ENCODE results near the gene PTPRN2.
"Not testable (repeated sequence)": the region's sequence is repeated elsewhere in the genome, so short reads cannot be mapped to it uniquely, and the experiment has no call there.

The PTPRN2 gene

DNA sequence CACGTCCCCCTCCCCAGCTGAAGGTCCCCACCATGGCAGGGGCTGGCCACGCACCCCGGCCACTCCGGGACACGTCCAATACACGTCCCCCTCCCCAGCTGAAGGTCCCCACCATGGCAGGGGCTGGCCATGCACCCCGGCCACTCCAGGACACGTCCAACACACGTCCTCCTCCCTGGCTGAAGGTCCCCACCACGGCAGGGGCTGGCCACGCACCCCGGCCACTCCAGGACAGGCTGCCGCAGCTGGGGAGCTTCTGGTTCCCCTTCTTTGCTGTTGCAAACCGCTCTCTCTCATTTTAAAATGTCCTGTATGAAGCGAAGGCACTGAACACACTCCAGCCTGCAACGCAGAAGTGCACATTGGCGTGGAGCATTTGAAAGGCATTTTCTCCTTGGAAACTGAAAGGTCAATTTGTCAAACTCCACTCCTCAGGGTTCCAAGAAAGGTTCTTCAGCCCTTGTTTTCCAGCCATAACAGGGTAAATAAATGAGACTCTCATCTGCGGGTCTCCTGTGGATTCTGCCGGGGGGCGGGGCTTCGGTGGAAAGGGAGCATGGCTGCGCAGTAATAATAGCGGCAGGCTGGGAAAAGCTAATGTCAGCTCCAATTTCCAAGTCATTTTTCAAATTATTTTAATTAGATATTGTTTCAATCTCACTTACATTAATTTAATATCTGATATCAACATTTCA is 670.5 kb downstream of the PTPRN2 start:
- H3K9me3 ChIP-seq (replicated peaks; ENCODE audit: low read length): peaks cover 5% of the 10 kb centered on the region
- no peaks in the 10 kb centered on the region for H3K36me3 ChIP-seq (ENCODE audit: insufficient read depth, low read length)
- H3K4me1 ChIP-seq (ENCODE audit: control insufficient read depth, insufficient read depth, low read length): no peaks in the 10 kb centered on the region
- H3K4me2 ChIP-seq (ENCODE audit: low read length): no peak overlapping the region
- no peak overlapping the region for H3K9ac ChIP-seq (ENCODE audit: low read depth, low read length)
- no peak overlapping the region for H3K4me3 ChIP-seq (ENCODE audit: low read length)
- no peaks in the 10 kb centered on the region for H3K27me3 ChIP-seq (ENCODE audit: control insufficient read depth, insufficient read depth, low read length)

- H3K4me1 ChIP-seq (ENCODE audit: control insufficient read depth, insufficient read depth, low read length): no peaks in the 10 kb centered on the region
- H3K4me2 ChIP-seq (ENCODE audit: low read length): no peak overlapping the region
- no peaks in the 10 kb centered on the region for H3K27me3 ChIP-seq (ENCODE audit: control insufficient read depth, insufficient read depth, low read length)
- peaks cover 17% of the 10 kb centered on the region for H3K9me3 ChIP-seq (replicated peaks; ENCODE audit: low read length)
- no peak overlapping the region for H3K9ac ChIP-seq (ENCODE audit: low read depth, low read length)
- H3K36me3 ChIP-seq (ENCODE audit: insufficient read depth, low read length): no peaks in the 10 kb centered on the region
- H3K4me3 ChIP-seq (ENCODE audit: low read length): no peak overlapping the region
These were observed 677.2 kb downstream of the PTPRN2 start for GRCh38 chr7:157910446-157910845.

- H3K36me3 ChIP-seq (ENCODE audit: insufficient read depth, low read length); H3K4me3 ChIP-seq (ENCODE audit: low read length): not testable (repeated sequence)
- peaks cover 17% of the 10 kb centered on the region for H3K9me3 ChIP-seq (replicated peaks; ENCODE audit: low read length)
These were observed 677.6 kb downstream of the PTPRN2 start for GRCh38 chr7:157910045-157910444.

DNA sequence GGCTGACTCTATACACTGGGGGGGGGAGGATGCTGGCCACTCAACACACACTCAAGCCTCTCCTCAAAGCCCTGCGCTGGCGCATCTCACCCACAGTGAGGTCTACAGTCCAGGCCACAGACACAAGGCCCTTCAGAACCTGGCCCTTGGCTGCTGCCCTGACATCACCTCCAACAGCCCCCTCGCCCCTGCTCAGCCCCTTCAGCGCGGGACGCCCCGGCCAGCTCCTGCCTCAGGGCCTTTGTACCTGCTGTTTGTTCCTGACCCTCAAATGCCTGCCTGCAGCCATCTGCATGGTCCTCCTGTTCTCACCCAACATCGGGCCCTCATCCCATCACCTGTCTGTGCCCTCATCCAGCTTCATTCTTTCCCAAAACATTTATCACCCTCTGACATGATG is 678.3 kb downstream of the PTPRN2 start:
- Histone ChIP-seq H3K36me3 (ENCODE audit: insufficient read depth, low read length) (no peaks in the 10 kb centered on the region), H3K4me3 (ENCODE audit: low read length) (no peak overlapping the region), H3K27me3 (ENCODE audit: control insufficient read depth, insufficient read depth, low read length) (no peaks in the 10 kb centered on the region), H3K9ac (ENCODE audit: low read depth, low read length) (no peak overlapping the region), H3K4me2 (ENCODE audit: low read length) (no peak overlapping the region), H3K4me1 (ENCODE audit: control insufficient read depth, insufficient read depth, low read length) (no peaks in the 10 kb centered on the region), H3K9me3 (replicated peaks; ENCODE audit: low read length) (peaks cover 16% of the 10 kb centered on the region)

More at GRCh38 chr7:157910045-157910444, 677.6 kb downstream of the PTPRN2 start:
- H3K9ac ChIP-seq (ENCODE audit: low read depth, low read length); H3K4me2 ChIP-seq (ENCODE audit: low read length); H3K4me1 ChIP-seq (ENCODE audit: control insufficient read depth, insufficient read depth, low read length); H3K27me3 ChIP-seq (ENCODE audit: control insufficient read depth, insufficient read depth, low read length): not testable (repeated sequence)

DNA sequence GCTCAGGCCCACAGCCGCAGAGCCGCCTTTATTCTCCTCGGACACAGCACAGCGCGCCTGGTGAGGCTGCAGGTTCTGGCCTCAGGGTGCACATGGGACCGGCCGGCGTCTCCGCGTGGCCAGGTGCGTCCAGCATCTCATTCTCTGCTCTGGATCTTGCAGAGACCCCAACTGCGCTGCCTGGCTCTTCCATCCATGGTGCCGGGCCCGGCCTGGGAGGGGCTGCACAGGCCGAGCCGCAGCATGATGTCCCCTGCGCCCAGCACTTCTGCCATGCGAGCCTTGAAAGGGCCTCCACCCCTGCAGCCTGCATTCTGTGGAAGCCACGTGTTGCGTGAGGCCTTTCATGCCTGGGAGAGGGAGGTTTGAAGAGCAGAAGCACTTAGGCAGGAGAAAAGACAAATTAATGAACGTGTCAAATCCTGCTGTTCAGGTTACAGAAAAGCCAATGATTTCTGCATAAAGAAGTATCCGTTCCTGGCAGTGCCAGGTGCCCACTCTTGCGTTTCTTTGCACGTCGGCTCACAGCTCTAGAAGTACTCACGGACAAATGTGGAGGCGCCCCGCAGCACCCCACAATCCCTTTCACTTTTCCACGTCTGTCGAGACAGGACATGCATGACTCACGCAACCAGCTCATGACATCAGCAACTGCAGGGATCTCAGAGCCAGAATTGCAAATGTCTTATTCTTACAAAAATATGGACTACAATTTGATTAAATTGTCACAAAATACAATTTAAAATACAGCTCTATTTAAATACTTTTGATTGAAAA is 679.4 kb downstream of the PTPRN2 start:
- peaks cover 17% of the 10 kb centered on the region for H3K9me3 ChIP-seq (replicated peaks; ENCODE audit: low read length)
- H3K36me3 ChIP-seq (ENCODE audit: insufficient read depth, low read length): no peaks in the 10 kb centered on the region
- no peaks in the 10 kb centered on the region for H3K27me3 ChIP-seq (ENCODE audit: control insufficient read depth, insufficient read depth, low read length)
- no peak overlapping the region for H3K4me3 ChIP-seq (ENCODE audit: low read length)
- H3K4me1 ChIP-seq (ENCODE audit: control insufficient read depth, insufficient read depth, low read length): no peaks in the 10 kb centered on the region
- H3K4me2 ChIP-seq (ENCODE audit: low read length): no peak overlapping the region
- no peak overlapping the region for H3K9ac ChIP-seq (ENCODE audit: low read depth, low read length)

GRCh38 chr7:157907091-157907490 is 680.5 kb downstream of the PTPRN2 start:
- Histone ChIP-seq H3K9me3 (replicated peaks; ENCODE audit: low read length) (peaks cover 22% of the 10 kb centered on the region), H3K4me2 (ENCODE audit: low read length) (no peak overlapping the region), H3K9ac (ENCODE audit: low read depth, low read length) (no peak overlapping the region), H3K4me1 (ENCODE audit: control insufficient read depth, insufficient read depth, low read length) (no peaks in the 10 kb centered on the region), H3K4me3 (ENCODE audit: low read length) (no peak overlapping the region), H3K27me3 (ENCODE audit: control insufficient read depth, insufficient read depth, low read length) (no peaks in the 10 kb centered on the region), H3K36me3 (ENCODE audit: insufficient read depth, low read length) (no peaks in the 10 kb centered on the region)

GRCh38 chr7:157906583-157906982 is 681.0 kb downstream of the PTPRN2 start:
- Histone ChIP-seq H3K9ac (ENCODE audit: low read depth, low read length) (no peak overlapping the region), H3K4me1 (ENCODE audit: control insufficient read depth, insufficient read depth, low read length) (no peaks in the 10 kb centered on the region), H3K4me3 (ENCODE audit: low read length) (no peak overlapping the region), H3K27me3 (ENCODE audit: control insufficient read depth, insufficient read depth, low read length) (no peaks in the 10 kb centered on the region), H3K9me3 (replicated peaks; ENCODE audit: low read length) (peaks cover 20% of the 10 kb centered on the region), H3K36me3 (ENCODE audit: insufficient read depth, low read length) (no peaks in the 10 kb centered on the region), H3K4me2 (ENCODE audit: low read length) (no peak overlapping the region)

DNA sequence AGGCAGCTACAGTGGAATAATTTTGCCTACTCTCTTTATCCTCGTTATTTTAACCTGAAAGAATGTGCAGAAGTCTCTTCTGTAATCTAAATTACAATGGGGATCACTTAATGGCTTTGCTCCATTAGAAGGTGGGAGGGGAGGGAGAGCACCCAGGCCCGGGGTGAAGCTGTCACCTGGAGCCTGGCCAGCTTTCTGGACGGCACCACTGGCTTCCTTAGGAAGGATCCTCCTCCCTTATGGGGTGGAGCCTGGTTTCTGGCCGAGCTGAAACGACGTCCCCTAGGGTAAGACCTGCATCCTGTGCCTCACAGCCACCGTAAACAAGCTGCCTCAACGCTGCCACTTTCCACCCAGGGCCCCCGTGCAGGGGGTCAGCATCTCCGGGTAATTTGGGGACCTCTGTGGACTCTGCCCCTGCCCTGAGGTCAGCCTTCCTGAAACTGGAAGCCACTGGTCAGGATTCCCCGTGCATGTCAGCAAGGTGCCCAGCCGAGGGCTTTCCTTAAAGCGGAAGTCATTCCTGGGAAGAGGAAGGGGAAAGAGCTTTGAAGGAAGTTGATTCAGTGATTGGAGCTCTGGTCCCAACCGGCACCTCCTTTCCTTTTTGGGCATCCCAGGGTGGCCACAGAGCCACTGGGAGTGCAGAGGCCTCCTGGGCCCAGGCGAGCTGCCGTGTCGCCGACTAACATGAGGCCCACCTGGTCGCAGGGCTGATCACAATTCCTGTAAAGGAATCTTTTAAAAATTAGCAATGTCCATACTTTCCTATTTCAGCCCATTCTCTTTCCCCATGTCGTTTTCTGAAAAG is 681.8 kb downstream of the PTPRN2 start:
- Histone ChIP-seq H3K9me3 (replicated peaks; ENCODE audit: low read length) (peaks cover 19% of the 10 kb centered on the region), H3K27me3 (ENCODE audit: control insufficient read depth, insufficient read depth, low read length) (no peaks in the 10 kb centered on the region), H3K36me3 (ENCODE audit: insufficient read depth, low read length) (no peaks in the 10 kb centered on the region), H3K4me1 (ENCODE audit: control insufficient read depth, insufficient read depth, low read length) (no peaks in the 10 kb centered on the region), H3K4me3 (ENCODE audit: low read length) (no peak overlapping the region), H3K9ac (ENCODE audit: low read depth, low read length) (no peak overlapping the region), H3K4me2 (ENCODE audit: low read length) (no peak overlapping the region)

- H3K9me3 ChIP-seq (replicated peaks; ENCODE audit: low read length): peaks cover 22% of the 10 kb centered on the region
- no peak overlapping the region for H3K4me3 ChIP-seq (ENCODE audit: low read length)
- H3K4me1 ChIP-seq (ENCODE audit: control insufficient read depth, insufficient read depth, low read length): no peaks in the 10 kb centered on the region
- H3K36me3 ChIP-seq (ENCODE audit: insufficient read depth, low read length): no peaks in the 10 kb centered on the region
- no peak overlapping the region for H3K4me2 ChIP-seq (ENCODE audit: low read length)
- no peaks in the 10 kb centered on the region for H3K27me3 ChIP-seq (ENCODE audit: control insufficient read depth, insufficient read depth, low read length)
- no peak overlapping the region for H3K9ac ChIP-seq (ENCODE audit: low read depth, low read length)
These were observed 682.6 kb downstream of the PTPRN2 start for GRCh38 chr7:157904866-157905570.

DNA sequence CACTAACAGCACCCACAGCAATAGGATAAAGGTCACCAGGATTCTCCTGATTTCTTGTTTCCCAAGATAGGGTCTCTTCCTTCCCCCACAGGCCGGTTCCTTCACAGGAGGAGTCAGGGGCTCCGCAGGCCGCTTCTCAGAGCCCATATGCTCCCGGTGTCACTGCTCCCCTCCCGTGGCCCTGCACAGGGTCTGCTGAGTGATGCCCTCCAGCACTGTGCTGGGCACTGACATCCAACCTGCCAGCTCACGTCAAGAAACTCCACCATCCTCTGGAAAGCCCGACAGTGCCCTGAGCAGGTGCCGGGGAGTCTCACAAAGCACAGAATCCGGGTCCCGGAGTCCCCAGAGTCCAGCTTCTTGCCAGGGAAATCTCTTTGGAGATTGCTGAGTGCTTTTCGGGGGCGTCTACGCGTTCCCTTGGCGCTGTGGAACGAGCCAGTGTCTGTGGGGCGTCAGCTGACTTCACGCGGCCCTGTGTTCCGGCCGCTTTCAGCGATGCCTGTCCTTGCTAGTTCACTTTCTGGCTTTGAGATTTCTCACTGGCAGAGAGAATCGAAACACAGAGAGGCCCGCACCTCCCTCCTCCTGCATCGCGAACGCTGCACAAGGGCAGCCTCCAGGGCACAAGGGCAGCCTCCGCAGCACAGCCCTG is 683.3 kb downstream of the PTPRN2 start:
- Histone ChIP-seq H3K9ac (ENCODE audit: low read depth, low read length) (no peak overlapping the region), H3K4me1 (ENCODE audit: control insufficient read depth, insufficient read depth, low read length) (no peaks in the 10 kb centered on the region), H3K27me3 (ENCODE audit: control insufficient read depth, insufficient read depth, low read length) (no peaks in the 10 kb centered on the region), H3K4me2 (ENCODE audit: low read length) (no peak overlapping the region), H3K4me3 (ENCODE audit: low read length) (no peak overlapping the region), H3K36me3 (ENCODE audit: insufficient read depth, low read length) (no peaks in the 10 kb centered on the region), H3K9me3 (replicated peaks; ENCODE audit: low read length) (peaks cover 23% of the 10 kb centered on the region)
